ENCODE data around the gene LHFPL6. TPM values are rescaled to one million over a fixed set of nuclear protein-coding genes. Genes with fewer than 3 reads are reported as not detected.

LHFPL6 gene
- total RNA-seq, 4 donors from 2014 or later = 40.2 to 77.5 (median 66.6) TPM

DNA sequence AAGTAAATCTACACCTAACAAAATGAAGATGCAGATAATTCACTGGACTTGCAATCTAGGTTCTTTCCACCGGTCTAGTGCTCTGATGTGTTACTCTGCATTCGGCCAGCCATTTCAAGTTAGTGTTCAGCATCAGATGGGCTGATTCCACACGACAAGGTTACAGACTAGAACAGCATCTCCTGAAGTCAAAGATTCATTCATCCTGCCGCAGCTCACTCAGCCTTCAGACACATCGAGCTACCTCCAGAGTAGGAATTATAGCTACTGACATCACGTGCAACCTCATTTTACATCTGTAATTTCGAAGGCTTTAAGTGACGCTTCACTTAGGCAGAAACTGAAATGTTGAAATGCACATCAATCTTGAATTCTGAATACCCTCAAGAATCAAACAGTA is 76.5 kb downstream of the LHFPL6 start:
- WGBS, 2 donors (ENCODE audit: low coverage in 1 of 2) = 91 to 97% methylated on average over 8 of the region's 8 CpGs
- Histone ChIP-seq H3K4me1 (peaks cover under 1 to 49% (median 4%) of the 10 kb centered on the region in 3 donors), H3K4me3 (no peak overlapping the region), H3K27ac (no peak overlapping the region), H3K27me3 (no peaks in the 10 kb centered on the region), H3K36me3 (no peaks in the 10 kb centered on the region), H3K9me3 (no peaks in the 10 kb centered on the region)
- TF ChIP-seq POLR2A (IDR thresholded peaks at IDR 0.05) (no peak), CTCF (IDR thresholded peaks at IDR 0.05) (no peak), EP300 (IDR thresholded peaks at IDR 0.05) (no peak), POLR2AphosphoS5 (IDR thresholded peaks at IDR 0.05) (no peak)
- ATAC-seq = no peak

- Histone ChIP-seq H3K4me3 (no peak overlapping the region), H3K36me3 (no peaks in the 10 kb centered on the region), H3K27ac (no peak overlapping the region), H3K9me3 (no peaks in the 10 kb centered on the region), H3K27me3 (no peaks in the 10 kb centered on the region), H3K4me1 (peaks cover 0 to 39% (median 2%) of the 10 kb centered on the region in 3 donors)
- no peak for TF ChIP-seq EP300 (IDR thresholded peaks at IDR 0.05)
- no peak for TF ChIP-seq CTCF (IDR thresholded peaks at IDR 0.05)
- TF ChIP-seq POLR2A (IDR thresholded peaks at IDR 0.05) = no peak
- TF ChIP-seq POLR2AphosphoS5 (IDR thresholded peaks at IDR 0.05) = no peak
- ATAC-seq = no peak
- 80 to 91% methylated on average over 1 of the region's 1 CpG for WGBS, 2 donors (ENCODE audit: low coverage in 1 of 2)
Observed at GRCh38 chr13:39525506-39525905, 77.5 kb downstream of the LHFPL6 start.

GRCh38 chr13:39524795-39525194 is 78.2 kb downstream of the LHFPL6 start:
- H3K4me3 ChIP-seq = no peak overlapping the region
- H3K4me1 ChIP-seq = peaks cover 0 to 36% (median 2%) of the 10 kb centered on the region in 3 donors
- WGBS, 2 donors (ENCODE audit: low coverage in 1 of 2) = 75 to 76% methylated on average over 3 to 4 of the region's 4 CpGs
- no peaks in the 10 kb centered on the region for H3K9me3 ChIP-seq
- ATAC-seq = no peak
- no peaks in the 10 kb centered on the region for H3K27me3 ChIP-seq
- no peak overlapping the region for H3K27ac ChIP-seq
- no peak for TF ChIP-seq POLR2A (IDR thresholded peaks at IDR 0.05)
- TF ChIP-seq EP300 (IDR thresholded peaks at IDR 0.05) = no peak
- no peak for TF ChIP-seq POLR2AphosphoS5 (IDR thresholded peaks at IDR 0.05)
- TF ChIP-seq CTCF (IDR thresholded peaks at IDR 0.05) = no peak
- H3K36me3 ChIP-seq = no peaks in the 10 kb centered on the region

GRCh38 chr13:39522329-39522728 is 80.7 kb downstream of the LHFPL6 start:
- Histone ChIP-seq H3K4me3 (no peak overlapping the region), H3K27me3 (no peaks in the 10 kb centered on the region)
- no peak for ATAC-seq

GRCh38 chr13:39521701-39522100 is 81.3 kb downstream of the LHFPL6 start:
- no peak overlapping the region for H3K27ac ChIP-seq
- WGBS, 2 donors (ENCODE audit: low coverage in 1 of 2) = 53 to 57% methylated on average over 4 of the region's 4 CpGs
- H3K9me3 ChIP-seq = no peaks in the 10 kb centered on the region
- no peaks in the 10 kb centered on the region for H3K36me3 ChIP-seq
- no peak overlapping the region for H3K4me3 ChIP-seq
- no peak for ATAC-seq
- H3K27me3 ChIP-seq = no peaks in the 10 kb centered on the region
- TF ChIP-seq CTCF (IDR thresholded peaks at IDR 0.05) = no peak
- no peak for TF ChIP-seq EP300 (IDR thresholded peaks at IDR 0.05)
- no peak for TF ChIP-seq POLR2A (IDR thresholded peaks at IDR 0.05)
- no peak for TF ChIP-seq POLR2AphosphoS5 (IDR thresholded peaks at IDR 0.05)
- H3K4me1 ChIP-seq = peaks cover 0 to 19% (median 0%) of the 10 kb centered on the region in 3 donors

More at GRCh38 chr13:39522329-39522728, 80.7 kb downstream of the LHFPL6 start:
- H3K9me3 ChIP-seq = no peaks in the 10 kb centered on the region
- TF ChIP-seq POLR2A (IDR thresholded peaks at IDR 0.05) = no peak
- TF ChIP-seq POLR2AphosphoS5 (IDR thresholded peaks at IDR 0.05) = no peak
- TF ChIP-seq EP300 (IDR thresholded peaks at IDR 0.05) = no peak
- no peak overlapping the region for H3K27ac ChIP-seq
- 97 to 100% methylated on average over 3 to 4 of the region's 4 CpGs for WGBS, 2 donors (ENCODE audit: low coverage in 1 of 2)
- peaks cover 0 to 19% (median 0%) of the 10 kb centered on the region in 3 donors for H3K4me1 ChIP-seq
- H3K36me3 ChIP-seq = no peaks in the 10 kb centered on the region
